ENCODE data around the gene IL2RA. TPM values are rescaled to one million over a fixed set of nuclear protein-coding genes. Genes with fewer than 3 reads are reported as not detected.

The IL2RA gene
- not detected for total RNA-seq

GRCh38 chr10:6062101-6062771 lies at the start of gene IL2RA:
IL2RA (minus strand) TSS chr10:6062367; CDS start chr10:6062151, 216 bp downstream.

DNA sequence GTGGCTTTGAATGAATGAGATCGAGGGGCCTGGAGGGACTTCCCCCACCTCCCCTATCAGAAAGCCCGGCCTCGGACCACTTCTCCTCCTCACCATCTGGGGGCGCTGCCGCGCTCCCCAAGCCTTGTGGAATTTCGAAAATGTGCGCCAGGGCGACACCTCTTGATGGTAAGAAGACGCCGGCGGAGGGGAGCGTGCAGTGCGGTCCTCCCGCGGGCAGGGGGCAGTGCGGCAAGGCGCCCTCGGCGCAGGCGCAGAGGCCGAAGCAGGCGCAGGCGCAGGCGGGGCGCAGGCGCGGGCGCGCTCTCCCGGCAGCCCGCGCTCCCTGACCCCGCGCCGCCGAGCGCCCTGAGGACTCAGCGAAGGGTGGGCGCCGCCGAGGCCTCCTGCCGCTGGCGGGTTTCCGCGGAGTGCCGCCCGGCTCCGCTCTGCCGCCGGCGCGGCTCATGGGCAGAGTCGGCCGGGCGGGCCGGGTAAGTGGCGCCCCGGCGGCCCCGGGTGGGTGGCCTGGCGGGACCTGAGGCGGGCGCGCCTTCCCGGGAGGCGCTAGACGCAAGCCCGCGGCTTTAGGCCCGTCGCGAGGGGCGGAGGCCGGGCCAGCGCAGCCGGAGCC lies 26.7 kb upstream of the IL2RA start, which contains the start of gene RBM17:
Gene RBM17 (plus strand): TSS at position 314 of the 613 bp plus-strand sequence. CDS start 8,032 bp downstream, outside the sequence.

DNA sequence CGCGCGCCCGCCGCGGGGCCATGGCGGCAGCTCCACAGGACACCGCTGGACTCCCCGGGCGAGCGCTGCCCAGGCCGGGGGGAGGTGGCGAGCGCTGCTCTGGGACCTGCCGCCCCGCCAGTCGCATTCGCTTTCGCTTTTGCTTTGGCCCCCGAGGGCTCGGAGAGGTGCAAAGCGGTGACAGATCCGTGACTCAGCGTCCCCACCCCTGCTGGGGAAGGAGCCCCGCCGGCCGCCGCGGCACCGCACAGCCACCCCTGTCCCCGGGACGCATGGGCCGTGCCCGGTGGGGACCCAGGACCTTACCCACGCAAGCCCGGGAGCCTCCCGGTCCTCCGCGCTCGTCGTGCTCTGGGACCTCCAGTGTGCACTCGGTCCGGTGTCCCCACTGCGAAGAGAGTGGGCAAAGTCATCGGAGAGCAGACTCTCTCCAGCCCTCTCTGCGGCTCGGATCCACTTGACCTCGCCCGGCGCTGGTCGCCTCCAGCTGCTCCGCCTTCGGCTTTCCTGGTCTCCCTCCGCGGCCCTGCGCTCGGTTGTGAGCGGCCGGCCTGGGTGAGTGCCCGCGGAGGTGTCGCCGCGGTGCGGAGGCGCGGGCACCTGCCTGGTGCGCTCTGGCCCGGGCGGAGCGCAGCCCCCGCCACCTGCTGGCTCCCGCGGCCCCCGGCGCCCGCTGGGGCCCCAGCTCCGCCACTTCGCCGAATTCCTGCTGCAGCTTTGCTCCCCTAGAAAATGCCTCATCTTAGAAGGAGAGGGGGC lies 84.5 kb downstream of the IL2RA start, which contains the start of gene IL15RA:
Gene IL15RA (minus strand): TSS at position 73 of the 759 bp plus-strand sequence. CDS start 51 bp downstream, at position 22.

Small RNA genes within 50 kb of the gene (small RNA-seq; reads per million reads assigned to genes)
- gene RF00397 (ENCODE audit: low replicate concordance): not detected

Other genes starting within 250 kb of the IL2RA start
- gene GDI2, start 248.9 kb downstream of the IL2RA start, total RNA-seq: 331 TPM
- gene ANKRD16, start 172.5 kb downstream of the IL2RA start, total RNA-seq: 14.1 TPM
- 82.3 TPM for gene FBH1, start 172.1 kb downstream of the IL2RA start, total RNA-seq
- gene IL15RA, start 84.8 kb downstream of the IL2RA start, total RNA-seq: not detected
- 81.4 TPM for gene RBM17, start 26.7 kb upstream of the IL2RA start, total RNA-seq
- 38.2 TPM for gene PFKFB3, start 140.6 kb upstream of the IL2RA start, total RNA-seq

Measured in parietal lobe (tissue), 2 donors.